H1 (cell line): ENCODE measurements around the gene NOC2L. TPM values are rescaled to one million over a fixed set of nuclear protein-coding genes. Genes with fewer than 3 reads are reported as not detected.
A peak's percentile ranks its signal among the peaks of the same experiment; 100 is the strongest.

ENCODE experiments used
- CTCF ChIA-PET: fragments of 300-600 bp; sonication (Branson Sonifier 250); formaldehyde crosslinking; loops from one replicate; lab custom pipeline; 2021; ENCODE audit not compliant: partially characterized antibody; lab: Charles Lee
- POLR2A ChIA-PET: fragments of 300-600 bp; sonication (Branson Sonifier 250); formaldehyde crosslinking; loops from one replicate; lab custom pipeline; 2021; ENCODE audit warnings: inconsistent platforms; ENCODE audit not compliant: partially characterized antibody; lab: Charles Lee
- DNase-seq, 2 experiments: peaks; one replicate each; pipeline versions ENCODE4 v3.0.0 to v3.0.0-alpha.2; 2010 to 2022; ENCODE audit warnings: low spot score in 2 of 2, low read depth in 1 of 2, mixed read lengths in 1 of 2
- FAIRE-seq: peaks from 2 replicates; lab custom pipeline; 2011; peaks lifted over from hg19 to GRCh38; lab: Jason Lieb, UNC
- H2AFZ ChIP-seq: 2 replicates; pipeline ENCODE4 v1.8.1; 2012; ENCODE audit warnings: low read length, inconsistent platforms
- H2AK5ac ChIP-seq: 2 replicates; pipeline ENCODE4 v1.6.1; 2013; ENCODE audit warnings: low read depth, low read length
- H2BK120ac ChIP-seq: replicated peaks from 2 replicates; pipeline ENCODE3; 2013; ENCODE audit warnings: low read depth, low read length, inconsistent platforms
- H2BK12ac ChIP-seq: 2 replicates; pipeline ENCODE4 v1.6.1; 2013; ENCODE audit warnings: low read depth, low read length
- H2BK15ac ChIP-seq: 2 replicates; pipeline ENCODE4 v1.6.1; 2013; ENCODE audit warnings: low read length
- H2BK20ac ChIP-seq: 2 replicates; pipeline ENCODE4 v1.6.1; 2013; ENCODE audit warnings: low read length
- H2BK5ac ChIP-seq: 2 replicates; pipeline ENCODE4 v1.6.1; 2013; ENCODE audit warnings: low read depth, low read length
- H3K14ac ChIP-seq: 2 replicates; pipeline ENCODE4 v1.6.1; 2013; ENCODE audit warnings: inconsistent platforms; ENCODE audit not compliant: insufficient read length
- H3K18ac ChIP-seq: 2 replicates; pipeline ENCODE4 v1.6.1; 2013; ENCODE audit warnings: low read length; ENCODE audit errors: extremely low read depth
- H3K23ac ChIP-seq: 2 replicates; pipeline ENCODE4 v1.6.1; 2013; ENCODE audit warnings: inconsistent platforms; ENCODE audit not compliant: insufficient read length
- H3K23me2 ChIP-seq: 2 replicates; pipeline ENCODE4 v1.6.1; 2013; ENCODE audit warnings: low read depth, low read length
- H3K27ac ChIP-seq: 2 replicates; pipeline ENCODE4 v1.6.1; 2011; ENCODE audit warnings: low read depth, low read length, inconsistent platforms
- H3K27me3 ChIP-seq, 4 experiments: replicated peaks in 1 of 4; 1 replicate in 1 of 4; 2 replicates in 3 of 4; pipeline versions ENCODE4 v1.6.1 to v1.8.1; 2011 to 2013; ENCODE audit warnings: low read length in 3 of 4, mild to moderate bottlenecking in 3 of 4, inconsistent platforms in 2 of 4, mixed read lengths in 2 of 4, moderate library complexity in 1 of 4; ENCODE audit not compliant: control insufficient read depth in 3 of 4, insufficient read depth in 3 of 4; ENCODE audit errors: extremely low read depth in 1 of 4
- H3K36me3 ChIP-seq, 4 experiments: 2 replicates each; pipeline versions ENCODE4 v1.6.1 to v1.8.1; 2011 to 2013; ENCODE audit warnings: mild to moderate bottlenecking in 4 of 4, low read length in 3 of 4, moderate library complexity in 2 of 4, control low read depth in 1 of 4, inconsistent platforms in 1 of 4; ENCODE audit not compliant: insufficient read depth in 4 of 4, control insufficient read depth in 2 of 4
- H3K4ac ChIP-seq: replicated peaks from 2 replicates; pipeline ENCODE3; 2013; ENCODE audit warnings: low read length, low read depth, mixed read lengths, inconsistent platforms; ENCODE audit not compliant: insufficient read length
- H3K4me1 ChIP-seq, 4 experiments: replicated peaks in 1 of 4; 1 replicate in 1 of 4; 2 replicates in 3 of 4; pipeline versions ENCODE4 v1.6.1 to v1.8.1; 2011 to 2013; ENCODE audit warnings: low read length in 3 of 4, inconsistent platforms in 2 of 4, mixed read lengths in 1 of 4; ENCODE audit not compliant: insufficient read depth in 4 of 4, control insufficient read depth in 3 of 4
- H3K4me2 ChIP-seq, 2 experiments: 2 replicates each; pipeline versions ENCODE4 v1.6.1 to v1.8.1; 2011 to 2013; ENCODE audit warnings: low read depth in 2 of 2, low read length in 2 of 2, control low read depth in 1 of 2, inconsistent platforms in 1 of 2, mild to moderate bottlenecking in 1 of 2; ENCODE audit not compliant: insufficient read depth in 1 of 2
- H3K4me3 ChIP-seq, 4 experiments: fragments of 200-600, 300-600 bp in 1 of 4; sonication (generic), shearing (Covaris generic), sonication (Bioruptor Twin) in 1 of 4; 2 replicates each; pipeline versions ENCODE4 v1.5.1 to v1.8.1; 2011 to 2016; ENCODE audit warnings: low read length in 4 of 4, low read depth in 3 of 4, control low read depth in 2 of 4, inconsistent platforms in 2 of 4, mild to moderate bottlenecking in 2 of 4, mixed read lengths in 1 of 4, moderate library complexity in 1 of 4; ENCODE audit not compliant: insufficient read depth in 2 of 4; ENCODE audit errors: extremely low read depth in 1 of 4
- H3K56ac ChIP-seq: replicated peaks from 2 replicates; pipeline ENCODE3; 2013; ENCODE audit warnings: low read depth, mild to moderate bottlenecking, mixed read lengths, low read length, inconsistent platforms; ENCODE audit not compliant: insufficient read length
- H3K79me1 ChIP-seq: 2 replicates; pipeline ENCODE4 v1.6.1; 2013; ENCODE audit warnings: low read depth, low read length, control low read depth
- H3K79me2 ChIP-seq, 2 experiments: 2 replicates each; pipeline versions ENCODE4 v1.6.1 to v1.8.1; 2012 to 2013; ENCODE audit warnings: low read length in 2 of 2, mild to moderate bottlenecking in 2 of 2, inconsistent platforms in 1 of 2; ENCODE audit not compliant: insufficient read depth in 2 of 2, control insufficient read depth in 1 of 2
- H3K9ac ChIP-seq, 4 experiments: replicated peaks in 1 of 4; 1 replicate in 1 of 4; 2 replicates in 3 of 4; pipeline versions ENCODE4 v1.6.1 to v1.8.1; 2011 to 2013; ENCODE audit warnings: low read depth in 3 of 4, low read length in 3 of 4, control low read depth in 2 of 4, mild to moderate bottlenecking in 2 of 4, moderate library complexity in 2 of 4, inconsistent platforms in 1 of 4; ENCODE audit errors: extremely low read depth in 1 of 4
- H3K9me3 ChIP-seq, 2 experiments: 2 replicates each; pipeline versions ENCODE4 v1.6.1 to v1.8.1; 2012 to 2013; ENCODE audit warnings: mild to moderate bottlenecking in 2 of 2, moderate library complexity in 2 of 2, control low read depth in 1 of 2, inconsistent platforms in 1 of 2, low read depth in 1 of 2, low read length in 1 of 2, mixed read lengths in 1 of 2; ENCODE audit not compliant: insufficient read depth in 2 of 2
- H4K20me1 ChIP-seq, 2 experiments: replicated peaks in 1 of 2; 2 replicates each; pipeline versions ENCODE3 to v1.8.1; 2011 to 2013; ENCODE audit warnings: inconsistent platforms in 2 of 2, low read length in 2 of 2, mild to moderate bottlenecking in 1 of 2; ENCODE audit not compliant: insufficient read depth in 2 of 2, control insufficient read depth in 1 of 2
- H4K5ac ChIP-seq: 2 replicates; pipeline ENCODE4 v1.6.1; 2013; ENCODE audit warnings: low read length, low read depth, mixed read lengths, inconsistent platforms; ENCODE audit not compliant: insufficient read length
- H4K8ac ChIP-seq: 2 replicates; pipeline ENCODE4 v1.8.0; 2013; ENCODE audit warnings: mild to moderate bottlenecking, moderate library complexity, low read length, inconsistent platforms; ENCODE audit not compliant: insufficient read depth; ENCODE audit errors: extremely low read depth
- H4K91ac ChIP-seq: replicated peaks from 2 replicates; pipeline ENCODE3; 2013; ENCODE audit warnings: low read length, mixed read lengths, inconsistent platforms; ENCODE audit not compliant: insufficient read length
- CTBP2 ChIP-seq: IDR thresholded peaks from 2 replicates; pipeline ENCODE4 v1.7.0; 2011; ENCODE audit warnings: borderline replicate concordance, mild to moderate bottlenecking, moderate library complexity, mixed read lengths, low read length; ENCODE audit not compliant: insufficient read depth, insufficient read length
- E2F6 ChIP-seq: IDR thresholded peaks from 2 replicates; pipeline ENCODE4 v1.6.1; 2012; ENCODE audit warnings: inconsistent platforms
- EGR1 ChIP-seq: IDR thresholded peaks from 2 replicates; pipeline ENCODE4 v1.6.1; 2011; ENCODE audit warnings: low read depth, low read length, borderline replicate concordance
- MAX ChIP-seq: IDR thresholded peaks from 2 replicates; pipeline ENCODE4 v1.6.1; 2012; ENCODE audit warnings: inconsistent platforms
- RAD21 ChIP-seq, 2 experiments: IDR thresholded peaks in 1 of 2; conservative IDR thresholded peaks in 1 of 2; 2 replicates each; pipeline ENCODE4 v1.6.1; 2011; ENCODE audit warnings: low read depth in 2 of 2, low read length in 2 of 2, improper control_type of control experiment in 1 of 2, inconsistent platforms in 1 of 2, mild to moderate bottlenecking in 1 of 2, moderate library complexity in 1 of 2
- YY1 ChIP-seq: IDR thresholded peaks from 2 replicates; pipeline ENCODE4 v1.6.1; 2011; ENCODE audit warnings: low read depth, mild to moderate bottlenecking, low read length
- WGBS, 2 experiments: shearing (Covaris generic) in 1 of 2; methylation state at CpG; one replicate each; pipeline versions ENCODE4 v1.1.6 to v1.1.7; 2013 to 2015; ENCODE audit warnings: low lambda C conversion rate in 2 of 2, mixed read lengths in 2 of 2, inconsistent platforms in 1 of 2, low coverage in 1 of 2, missing lambda C conversion rate in 1 of 2; ENCODE audit not compliant: insufficient replicate concordance in 2 of 2, insufficient coverage in 1 of 2, insufficient read length in 1 of 2; ENCODE audit errors: extremely low coverage in 1 of 2, missing lambda C conversion rate in 1 of 2; 5-methylcytosine and 5-hydroxymethylcytosine counted together
- polyA plus RNA-seq, 7 experiments: library from polyadenylated mRNA; depleted of rRNA in 3 of 7; stranded (reverse) in 5 of 7; unstranded in 2 of 7; fragments of >200 nt in 5 of 7; fragments of 200-250 nt in 2 of 7; gene quantifications; 1 replicate in 5 of 7; 2 replicates in 1 of 7; 4 replicates in 1 of 7; pipeline versions ENCODE4 v1.2.1 to v1.2.3, GENCODE V29; 2011 to 2013; ENCODE audit warnings: missing spikeins in 2 of 7, mixed read lengths in 2 of 7
- total RNA-seq: library from RNA; stranded (reverse); fragmentation: NEBNext Ultra II Directional; extraction: Animal tissue kit (Norgen Biotek cat#: 25700); gene quantifications from 2 replicates; pipeline ENCODE4 v1.2.1, GENCODE V29; 2021
- TF ChIP-seq, protein P1 (sequence below): IDR thresholded peaks from 2 replicates; pipeline ENCODE4 v1.6.1; 2011; ENCODE audit warnings: low read length, improper control_type of control experiment

Gene NOC2L
- total and polyA plus RNA-seq, 2 of the 8 experiments (the other 6 are each of a cell fraction or from before 2014, with no cell fraction given) = 74.7 to 130 TPM

DNA sequence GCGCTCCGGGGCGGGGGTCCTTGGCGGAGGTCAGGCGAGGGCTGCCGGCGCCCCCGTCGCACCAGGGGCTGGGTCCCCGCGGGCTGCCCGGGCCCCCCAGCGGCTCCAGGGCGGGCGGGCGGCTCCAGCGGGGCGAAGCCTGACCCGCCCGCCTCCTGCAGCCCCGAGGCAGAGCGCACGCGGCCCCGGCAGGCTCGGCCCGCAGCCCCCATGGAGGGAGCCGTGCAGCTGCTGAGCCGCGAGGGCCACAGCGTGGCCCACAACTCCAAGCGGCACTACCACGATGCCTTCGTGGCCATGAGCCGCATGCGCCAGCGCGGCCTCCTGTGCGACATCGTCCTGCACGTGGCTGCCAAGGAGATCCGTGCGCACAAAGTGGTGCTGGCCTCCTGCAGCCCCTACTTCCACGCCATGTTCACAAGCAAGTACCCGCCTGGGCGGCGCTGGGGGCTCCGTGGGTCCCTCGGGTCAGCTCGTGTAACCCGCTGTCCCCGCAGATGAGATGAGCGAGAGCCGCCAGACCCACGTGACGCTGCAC is 2.1 kb upstream of the NOC2L start:
- peaks cover 14% of the 10 kb centered on the region for H3K79me1 ChIP-seq
- H3K56ac ChIP-seq = no peak overlapping the region
- peak overlapping the region; percentile 49 to 100 (median 58) for H3K4me3 ChIP-seq
- peak overlapping the region; percentile 90; the same call in 1 of the 2 replicates for H2AK5ac ChIP-seq
- H3K4me2 ChIP-seq = peak overlapping the region; percentile 60 to 70
- no peak overlapping the region for H3K9ac ChIP-seq
- H2BK20ac ChIP-seq = no peak overlapping the region
- H4K8ac ChIP-seq = peak overlapping the region; percentile 79
- H3K23me2 ChIP-seq = peaks cover 10% of the 10 kb centered on the region
- CTCF ChIA-PET = interaction anchor here (0.7 to 2.1 kb wide), 6 partner anchors 13 to 80 kb away, joined by 3 to 8 read pairs (median 3); no protein-coding TSS in a partner anchor
- H4K20me1 ChIP-seq = peaks cover 13 to 31% of the 10 kb centered on the region in 2 experiments
- peaks cover 2 to 23% (median 14%) of the 10 kb centered on the region in 4 experiments; a peak in 7 of 8 replicates for H3K36me3 ChIP-seq
- peaks cover 0 to 12% (median 3%) of the 10 kb centered on the region in 4 experiments; a peak in 5 of 7 replicates for H3K4me1 ChIP-seq
- no peak overlapping the region for H3K23ac ChIP-seq
- H3K79me2 ChIP-seq = peaks cover 0 to 14% of the 10 kb centered on the region in 2 experiments; a peak in 3 of 4 replicates
- no peak overlapping the region for H3K4ac ChIP-seq
- H2BK12ac ChIP-seq = no peak overlapping the region
- 0 out of 2 replicates have a peak overlapping the region, but pooled peaks have one; percentile 72 for H2BK15ac ChIP-seq
- peaks cover 4 to 28% (median 20%) of the 10 kb centered on the region in 4 experiments for H3K27me3 ChIP-seq
- H3K18ac ChIP-seq = peak overlapping the region; percentile 48; the same call in 1 of the 2 replicates
- no peak overlapping the region for H2BK120ac ChIP-seq
- 42% methylated on average over 44 of the region's 56 CpGs; no CpG with 5 or more reads in 1 of the 2 experiments for WGBS, 2 experiments
- H2BK5ac ChIP-seq = no peak overlapping the region; the same call in 1 of the 2 replicates
- POLR2A ChIA-PET = interaction anchor here (0.5 to 1.2 kb wide), 4 partner anchors 9 to 133 kb away, joined by 4 to 5 read pairs (median 4); no protein-coding TSS in a partner anchor
- FAIRE-seq = no peak
- H3K27ac ChIP-seq = no peak overlapping the region
- no peak overlapping the region for H4K91ac ChIP-seq
- no peaks in the 10 kb centered on the region; a peak in 1 of 4 replicates for H3K9me3 ChIP-seq
- H3K14ac ChIP-seq = no peak overlapping the region
- H4K5ac ChIP-seq = no peak overlapping the region
- H2AFZ ChIP-seq = no peak overlapping the region
- no peak for DNase-seq
- TF ChIP-seq E2F6 = peak; percentile 95
- no peak for TF ChIP-seq YY1
- peak; percentile 82; the same call in 1 of the 2 replicates for TF ChIP-seq EGR1
- TF ChIP-seq, protein P1, sequence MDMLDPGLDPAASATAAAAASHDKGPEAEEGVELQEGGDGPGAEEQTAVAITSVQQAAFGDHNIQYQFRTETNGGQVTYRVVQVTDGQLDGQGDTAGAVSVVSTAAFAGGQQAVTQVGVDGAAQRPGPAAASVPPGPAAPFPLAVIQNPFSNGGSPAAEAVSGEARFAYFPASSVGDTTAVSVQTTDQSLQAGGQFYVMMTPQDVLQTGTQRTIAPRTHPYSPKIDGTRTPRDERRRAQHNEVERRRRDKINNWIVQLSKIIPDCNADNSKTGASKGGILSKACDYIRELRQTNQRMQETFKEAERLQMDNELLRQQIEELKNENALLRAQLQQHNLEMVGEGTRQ = no peak
- TF ChIP-seq MAX = peak; percentile 98
- TF ChIP-seq RAD21 (IDR thresholded peaks at IDR 0.05 in 1 of 2, conservative IDR thresholded peaks at IDR 0.05 in 1 of 2; ENCODE audit: low read depth in 2 of 2, low read length in 2 of 2) = no peak
- no peak for TF ChIP-seq CTBP2
